Keratinocyte (primary cell): ENCODE results near the gene MOB2. TPM values are rescaled to one million over a fixed set of nuclear protein-coding genes. Genes with fewer than 3 reads are reported as not detected.

Experiments used
- DNase-seq: peaks from one replicate; pipeline ENCODE4 v3.0.0-alpha.2; 2011; ENCODE audit warnings: low read depth, missing footprints, low spot score
- FAIRE-seq: peaks from 2 replicates; lab custom pipeline; 2011; peaks lifted over from hg19 to GRCh38; lab: Jason Lieb, UNC
- H2AFZ ChIP-seq: 2 replicates; pipeline ENCODE4 v1.6.0; 2012; ENCODE audit warnings: low read length, control low read depth, inconsistent platforms; ENCODE audit not compliant: control insufficient read depth
- H3K27ac ChIP-seq: 2 replicates; pipeline ENCODE4 v1.5.1; 2011; ENCODE audit warnings: low read length; ENCODE audit not compliant: control insufficient read depth, insufficient read depth
- H3K27me3 ChIP-seq: 3 replicates; pipeline ENCODE4 v1.6.0; 2011; ENCODE audit warnings: low read length; ENCODE audit not compliant: control insufficient read depth, insufficient read depth; ENCODE audit errors: extremely low read depth
- H3K36me3 ChIP-seq, 2 experiments: 2 replicates in 1 of 2; 3 replicates in 1 of 2; pipeline ENCODE4 v1.5.1; 2011; ENCODE audit warnings: low read length in 2 of 2, mild to moderate bottlenecking in 1 of 2; ENCODE audit not compliant: control insufficient read depth in 2 of 2, insufficient read depth in 2 of 2; ENCODE audit errors: extremely low read depth in 1 of 2
- H3K4me1 ChIP-seq: 3 replicates; pipeline ENCODE4 v1.5.1; 2011; ENCODE audit warnings: low read length; ENCODE audit not compliant: control insufficient read depth, insufficient read depth; ENCODE audit errors: extremely low read depth
- H3K4me2 ChIP-seq: 3 replicates; pipeline ENCODE4 v1.6.0; 2011; ENCODE audit warnings: low read depth, low read length; ENCODE audit not compliant: control insufficient read depth, insufficient read depth; ENCODE audit errors: extremely low read depth
- H3K4me3 ChIP-seq, 3 experiments: fragments of 200-600 bp in 1 of 3; sonication (generic) in 1 of 3; 2 replicates in 2 of 3; 3 replicates in 1 of 3; pipeline ENCODE4 v1.5.1; 2011 to 2016; ENCODE audit warnings: low read length in 3 of 3, mild to moderate bottlenecking in 3 of 3, control low read depth in 2 of 3, inconsistent platforms in 1 of 3, low read depth in 1 of 3, mixed read lengths in 1 of 3, mixed run types in 1 of 3, moderate library complexity in 1 of 3; ENCODE audit not compliant: control insufficient read depth in 2 of 3, insufficient read depth in 2 of 3; ENCODE audit errors: extremely low read depth in 1 of 3
- H3K79me2 ChIP-seq: 2 replicates; pipeline ENCODE4 v1.6.0; 2012; ENCODE audit warnings: low read length; ENCODE audit not compliant: control insufficient read depth, insufficient read depth
- H3K9ac ChIP-seq: 3 replicates; pipeline ENCODE4 v1.6.0; 2011; ENCODE audit warnings: low read length; ENCODE audit not compliant: control insufficient read depth, insufficient read depth; ENCODE audit errors: extremely low read depth
- H3K9me1 ChIP-seq: 3 replicates; pipeline ENCODE4 v1.6.0; 2011; ENCODE audit warnings: low read length; ENCODE audit not compliant: control insufficient read depth, insufficient read depth; ENCODE audit errors: extremely low read depth
- H3K9me3 ChIP-seq: 2 replicates; pipeline ENCODE4 v1.5.1; 2012; ENCODE audit warnings: low read depth, low read length; ENCODE audit not compliant: control insufficient read depth
- H4K20me1 ChIP-seq: 3 replicates; pipeline ENCODE4 v1.6.0; 2011; ENCODE audit warnings: low read length; ENCODE audit not compliant: control insufficient read depth, insufficient read depth; ENCODE audit errors: extremely low read depth
- EZH2 ChIP-seq: IDR thresholded peaks from one replicate; pipeline ENCODE4 v1.6.1; 2012; ENCODE audit warnings: inconsistent platforms, mild to moderate bottlenecking, low read length, moderate library complexity
- dilution Hi-C: fragments of 300-500 bp; cut with MboI; formaldehyde crosslinking; loops from one replicate; pipeline ENCODE4 v1.7.0; 2020; ENCODE audit warnings: low sequenced_read_pairs; ENCODE audit not compliant: extremely low pct_ligation_motif_present
- polyA plus RNA-seq, 5 experiments: library from polyadenylated mRNA; depleted of rRNA in 3 of 5; stranded (reverse) in 3 of 5; stranded (forward) in 1 of 5; unstranded in 1 of 5; fragments of >200 nt; gene quantifications; 1 replicate in 1 of 5; 2 replicates in 3 of 5; 3 replicates in 1 of 5; pipeline versions ENCODE4 v1.2.1 to v1.2.3, GENCODE V29; 2011 to 2012; ENCODE audit warnings: missing spikeins in 2 of 5, low read depth in 1 of 5, low replicate concordance in 1 of 5
- TF ChIP-seq, protein P1 (sequence below), 3 experiments: IDR thresholded peaks in 1 of 3; conservative IDR thresholded peaks in 1 of 3; optimal IDR thresholded peaks in 1 of 3; 2 replicates in 2 of 3; 3 replicates in 1 of 3; pipeline versions ENCODE3 to v1.5.1; 2011; ENCODE audit warnings: low read length in 3 of 3, mild to moderate bottlenecking in 3 of 3, moderate library complexity in 2 of 3, control low read depth in 1 of 3, inconsistent platforms in 1 of 3; ENCODE audit not compliant: insufficient read depth in 2 of 3; ENCODE audit errors: extremely low read depth in 1 of 3

The MOB2 gene
- polyA plus RNA-seq, 1 donor (not counting 4 experiments of a cell fraction or from before 2014, with no cell fraction given) = 37.7 TPM

- Histone ChIP-seq H3K36me3 (peaks cover 0 to 3% of the 10 kb centered on the region in 2 experiments), H3K9me1 (peaks cover 23% of the 10 kb centered on the region), H3K4me3 (no peak overlapping the region), H3K4me2 (no peak overlapping the region), H3K9ac (no peak overlapping the region), H4K20me1 (peaks cover 27% of the 10 kb centered on the region), H2AFZ (no peak overlapping the region), H3K27ac (no peak overlapping the region), H3K27me3 (no peaks in the 10 kb centered on the region), H3K9me3 (no peaks in the 10 kb centered on the region), H3K79me2 (peaks cover 72% of the 10 kb centered on the region), H3K4me1 (peaks cover 46% of the 10 kb centered on the region)
- FAIRE-seq = no peak
- TF ChIP-seq, protein P1, sequence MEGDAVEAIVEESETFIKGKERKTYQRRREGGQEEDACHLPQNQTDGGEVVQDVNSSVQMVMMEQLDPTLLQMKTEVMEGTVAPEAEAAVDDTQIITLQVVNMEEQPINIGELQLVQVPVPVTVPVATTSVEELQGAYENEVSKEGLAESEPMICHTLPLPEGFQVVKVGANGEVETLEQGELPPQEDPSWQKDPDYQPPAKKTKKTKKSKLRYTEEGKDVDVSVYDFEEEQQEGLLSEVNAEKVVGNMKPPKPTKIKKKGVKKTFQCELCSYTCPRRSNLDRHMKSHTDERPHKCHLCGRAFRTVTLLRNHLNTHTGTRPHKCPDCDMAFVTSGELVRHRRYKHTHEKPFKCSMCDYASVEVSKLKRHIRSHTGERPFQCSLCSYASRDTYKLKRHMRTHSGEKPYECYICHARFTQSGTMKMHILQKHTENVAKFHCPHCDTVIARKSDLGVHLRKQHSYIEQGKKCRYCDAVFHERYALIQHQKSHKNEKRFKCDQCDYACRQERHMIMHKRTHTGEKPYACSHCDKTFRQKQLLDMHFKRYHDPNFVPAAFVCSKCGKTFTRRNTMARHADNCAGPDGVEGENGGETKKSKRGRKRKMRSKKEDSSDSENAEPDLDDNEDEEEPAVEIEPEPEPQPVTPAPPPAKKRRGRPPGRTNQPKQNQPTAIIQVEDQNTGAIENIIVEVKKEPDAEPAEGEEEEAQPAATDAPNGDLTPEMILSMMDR (optimal IDR thresholded peaks at IDR 0.05 in 1 of 3, IDR thresholded peaks at IDR 0.05 in 1 of 3, conservative IDR thresholded peaks at IDR 0.05 in 1 of 3; ENCODE audit: extremely low read depth in 1 of 3, insufficient read depth in 2 of 3, low read length in 3 of 3) = no peak
- no peak for TF ChIP-seq EZH2
- dilution Hi-C loops = loop anchor here (10.0 kb wide), 1 partner anchor 105 kb away; no protein-coding TSS in a partner anchor
- DNase-seq = no peak
These were observed 43.2 kb upstream of the MOB2 start for GRCh38 chr11:1529774-1530173.

GRCh38 chr11:1529286-1529685 lies 42.7 kb upstream of the MOB2 start:
- dilution Hi-C loops = no loop called here
- Histone ChIP-seq H3K4me3 (no peak overlapping the region), H3K9me3 (no peaks in the 10 kb centered on the region), H3K4me2 (no peak overlapping the region), H3K36me3 (peaks cover 0 to 3% of the 10 kb centered on the region in 2 experiments), H3K9ac (no peak overlapping the region), H2AFZ (no peak overlapping the region), H3K27me3 (no peaks in the 10 kb centered on the region), H3K79me2 (peaks cover 68% of the 10 kb centered on the region), H4K20me1 (peaks cover 26% of the 10 kb centered on the region), H3K9me1 (peaks cover 19% of the 10 kb centered on the region), H3K4me1 (peaks cover 41% of the 10 kb centered on the region), H3K27ac (no peak overlapping the region)
- FAIRE-seq (no peak), DNase-seq (no peak)
- TF ChIP-seq, protein P1 (optimal IDR thresholded peaks at IDR 0.05 in 1 of 3, IDR thresholded peaks at IDR 0.05 in 1 of 3, conservative IDR thresholded peaks at IDR 0.05 in 1 of 3; ENCODE audit: extremely low read depth in 1 of 3, insufficient read depth in 2 of 3, low read length in 3 of 3) = no peak
- no peak for TF ChIP-seq EZH2
